Keratinocyte (primary cell): ENCODE measurements around the gene TAX1BP3. TPM values are rescaled to one million over a fixed set of nuclear protein-coding genes. Genes with fewer than 3 reads are reported as not detected.

Experiments used
- DNase-seq: peaks from one replicate; pipeline ENCODE4 v3.0.0-alpha.2; 2011; ENCODE audit warnings: low read depth, missing footprints, low spot score
- FAIRE-seq: peaks from 2 replicates; lab custom pipeline; 2011; peaks lifted over from hg19 to GRCh38; lab: Jason Lieb, UNC
- H2AFZ ChIP-seq: 2 replicates; pipeline ENCODE4 v1.6.0; 2012; ENCODE audit warnings: low read length, control low read depth, inconsistent platforms; ENCODE audit not compliant: control insufficient read depth
- H3K27ac ChIP-seq: 2 replicates; pipeline ENCODE4 v1.5.1; 2011; ENCODE audit warnings: low read length; ENCODE audit not compliant: control insufficient read depth, insufficient read depth
- H3K27me3 ChIP-seq: 3 replicates; pipeline ENCODE4 v1.6.0; 2011; ENCODE audit warnings: low read length; ENCODE audit not compliant: control insufficient read depth, insufficient read depth; ENCODE audit errors: extremely low read depth
- H3K36me3 ChIP-seq, 2 experiments: 2 replicates in 1 of 2; 3 replicates in 1 of 2; pipeline ENCODE4 v1.5.1; 2011; ENCODE audit warnings: low read length in 2 of 2, mild to moderate bottlenecking in 1 of 2; ENCODE audit not compliant: control insufficient read depth in 2 of 2, insufficient read depth in 2 of 2; ENCODE audit errors: extremely low read depth in 1 of 2
- H3K4me1 ChIP-seq: 3 replicates; pipeline ENCODE4 v1.5.1; 2011; ENCODE audit warnings: low read length; ENCODE audit not compliant: control insufficient read depth, insufficient read depth; ENCODE audit errors: extremely low read depth
- H3K4me2 ChIP-seq: 3 replicates; pipeline ENCODE4 v1.6.0; 2011; ENCODE audit warnings: low read depth, low read length; ENCODE audit not compliant: control insufficient read depth, insufficient read depth; ENCODE audit errors: extremely low read depth
- H3K4me3 ChIP-seq, 3 experiments: fragments of 200-600 bp in 1 of 3; sonication (generic) in 1 of 3; 2 replicates in 2 of 3; 3 replicates in 1 of 3; pipeline ENCODE4 v1.5.1; 2011 to 2016; ENCODE audit warnings: low read length in 3 of 3, mild to moderate bottlenecking in 3 of 3, control low read depth in 2 of 3, inconsistent platforms in 1 of 3, low read depth in 1 of 3, mixed read lengths in 1 of 3, mixed run types in 1 of 3, moderate library complexity in 1 of 3; ENCODE audit not compliant: control insufficient read depth in 2 of 3, insufficient read depth in 2 of 3; ENCODE audit errors: extremely low read depth in 1 of 3
- H3K79me2 ChIP-seq: 2 replicates; pipeline ENCODE4 v1.6.0; 2012; ENCODE audit warnings: low read length; ENCODE audit not compliant: control insufficient read depth, insufficient read depth
- H3K9ac ChIP-seq: 3 replicates; pipeline ENCODE4 v1.6.0; 2011; ENCODE audit warnings: low read length; ENCODE audit not compliant: control insufficient read depth, insufficient read depth; ENCODE audit errors: extremely low read depth
- H3K9me1 ChIP-seq: 3 replicates; pipeline ENCODE4 v1.6.0; 2011; ENCODE audit warnings: low read length; ENCODE audit not compliant: control insufficient read depth, insufficient read depth; ENCODE audit errors: extremely low read depth
- H3K9me3 ChIP-seq: 2 replicates; pipeline ENCODE4 v1.5.1; 2012; ENCODE audit warnings: low read depth, low read length; ENCODE audit not compliant: control insufficient read depth
- H4K20me1 ChIP-seq: 3 replicates; pipeline ENCODE4 v1.6.0; 2011; ENCODE audit warnings: low read length; ENCODE audit not compliant: control insufficient read depth, insufficient read depth; ENCODE audit errors: extremely low read depth
- CTCF ChIP-seq, 3 experiments: IDR thresholded peaks in 1 of 3; conservative IDR thresholded peaks in 1 of 3; optimal IDR thresholded peaks in 1 of 3; 2 replicates in 2 of 3; 3 replicates in 1 of 3; pipeline versions ENCODE3 to v1.5.1; 2011; ENCODE audit warnings: low read length in 3 of 3, mild to moderate bottlenecking in 3 of 3, moderate library complexity in 2 of 3, control low read depth in 1 of 3, inconsistent platforms in 1 of 3; ENCODE audit not compliant: insufficient read depth in 2 of 3; ENCODE audit errors: extremely low read depth in 1 of 3
- EZH2 ChIP-seq: IDR thresholded peaks from one replicate; pipeline ENCODE4 v1.6.1; 2012; ENCODE audit warnings: inconsistent platforms, mild to moderate bottlenecking, low read length, moderate library complexity
- dilution Hi-C: fragments of 300-500 bp; cut with MboI; formaldehyde crosslinking; loops from one replicate; pipeline ENCODE4 v1.7.0; 2020; ENCODE audit warnings: low sequenced_read_pairs; ENCODE audit not compliant: extremely low pct_ligation_motif_present
- polyA plus RNA-seq, 5 experiments: library from polyadenylated mRNA; depleted of rRNA in 3 of 5; stranded (reverse) in 3 of 5; stranded (forward) in 1 of 5; unstranded in 1 of 5; fragments of >200 nt; gene quantifications; 1 replicate in 1 of 5; 2 replicates in 3 of 5; 3 replicates in 1 of 5; pipeline versions ENCODE4 v1.2.1 to v1.2.3, GENCODE V29; 2011 to 2012; ENCODE audit warnings: missing spikeins in 2 of 5, low read depth in 1 of 5, low replicate concordance in 1 of 5

TAX1BP3 gene
- polyA plus RNA-seq, 1 donor (not counting 4 experiments of a cell fraction or from before 2014, with no cell fraction given): 126 TPM

GRCh38 chr17:3691617-3692067 lies 23.3 kb upstream of the TAX1BP3 start:
- DNase-seq (no peak), FAIRE-seq (no peak)
- Histone ChIP-seq H3K4me3 (no peak overlapping the region), H4K20me1 (no peaks in the 10 kb centered on the region), H3K79me2 (no peaks in the 10 kb centered on the region), H3K4me1 (peaks cover 4% of the 10 kb centered on the region), H3K9me1 (no peaks in the 10 kb centered on the region), H2AFZ (no peak overlapping the region), H3K27me3 (peaks cover 31% of the 10 kb centered on the region), H3K9me3 (no peaks in the 10 kb centered on the region), H3K27ac (no peak overlapping the region), H3K9ac (no peak overlapping the region), H3K36me3 (no peaks in the 10 kb centered on the region), H3K4me2 (no peak overlapping the region)
- TF ChIP-seq EZH2: no peak
- TF ChIP-seq CTCF (optimal IDR thresholded peaks at IDR 0.05 in 1 of 3, IDR thresholded peaks at IDR 0.05 in 1 of 3, conservative IDR thresholded peaks at IDR 0.05 in 1 of 3; ENCODE audit: extremely low read depth in 1 of 3, insufficient read depth in 2 of 3, low read length in 3 of 3): peak in 2 of 3 experiments; percentile 12 to 16
- dilution Hi-C loops: no loop called here

- Histone ChIP-seq H3K79me2 (no peaks in the 10 kb centered on the region), H3K9me3 (no peaks in the 10 kb centered on the region), H3K4me2 (no peak overlapping the region), H4K20me1 (no peaks in the 10 kb centered on the region), H3K4me1 (no peaks in the 10 kb centered on the region), H3K4me3 (no peak overlapping the region), H3K9me1 (no peaks in the 10 kb centered on the region), H2AFZ (no peak overlapping the region), H3K36me3 (no peaks in the 10 kb centered on the region), H3K9ac (no peak overlapping the region), H3K27ac (no peak overlapping the region), H3K27me3 (peaks cover 23% of the 10 kb centered on the region)
- no peak for TF ChIP-seq CTCF (optimal IDR thresholded peaks at IDR 0.05 in 1 of 3, IDR thresholded peaks at IDR 0.05 in 1 of 3, conservative IDR thresholded peaks at IDR 0.05 in 1 of 3; ENCODE audit: extremely low read depth in 1 of 3, insufficient read depth in 2 of 3, low read length in 3 of 3)
- TF ChIP-seq EZH2: no peak
- DNase-seq (no peak), FAIRE-seq (no peak)
- dilution Hi-C loops: no loop called here
These were observed 21.8 kb upstream of the TAX1BP3 start for GRCh38 chr17:3690094-3690715.
